AG04450 (cell line): Measurements from ENCODE around the gene KCNK18. TPM values are rescaled to one million over a fixed set of nuclear protein-coding genes. Genes with fewer than 3 reads are reported as not detected.

ENCODE experiments used
- CTCF ChIA-PET: fragments of 300-600, 350-600 bp; formaldehyde crosslinking; extraction: SDS; loops from one replicate; lab custom pipeline; 2022; ENCODE audit warnings: antibody characterized with exemption, inconsistent platforms; lab: Charles Lee
- POLR2A ChIA-PET: fragments of 350-600 bp; formaldehyde crosslinking; extraction: SDS; loops from one replicate; lab custom pipeline; 2021; ENCODE audit warnings: antibody characterized with exemption, inconsistent platforms; lab: Yijun Ruan, JAX
- DNase-seq: peaks from one replicate; pipeline ENCODE4 v3.0.0-alpha.2; 2011; ENCODE audit warnings: low read depth, low spot score
- H3K27ac ChIP-seq: one replicate; pipeline ENCODE4 v1.5.1; 2012; ENCODE audit warnings: low read depth, low read length, control low read depth
- H3K27me3 ChIP-seq: one replicate; pipeline ENCODE4 v1.6.0; 2012; ENCODE audit warnings: low read length; ENCODE audit not compliant: control insufficient read depth, insufficient read depth
- H3K4me3 ChIP-seq: 2 replicates; pipeline ENCODE4 v1.5.1; 2011; ENCODE audit warnings: mild to moderate bottlenecking, low read depth, low read length, control low read depth
- H3K9me3 ChIP-seq: 2 replicates; pipeline ENCODE4 v1.5.1; 2012; ENCODE audit warnings: low read length; ENCODE audit not compliant: control insufficient read depth, insufficient read depth
- CTCF ChIP-seq: IDR thresholded peaks from 2 replicates; pipeline ENCODE4 v1.5.1; 2011; ENCODE audit warnings: low read depth, low read length, control low read depth, inconsistent platforms
- polyA plus RNA-seq: library from polyadenylated mRNA; depleted of rRNA; stranded (reverse); fragments of >200 nt; gene quantifications from 2 replicates; pipeline ENCODE4 v1.2.3, GENCODE V29; 2011

Gene KCNK18
- polyA plus RNA-seq, 1 experiment = not detected

DNA sequence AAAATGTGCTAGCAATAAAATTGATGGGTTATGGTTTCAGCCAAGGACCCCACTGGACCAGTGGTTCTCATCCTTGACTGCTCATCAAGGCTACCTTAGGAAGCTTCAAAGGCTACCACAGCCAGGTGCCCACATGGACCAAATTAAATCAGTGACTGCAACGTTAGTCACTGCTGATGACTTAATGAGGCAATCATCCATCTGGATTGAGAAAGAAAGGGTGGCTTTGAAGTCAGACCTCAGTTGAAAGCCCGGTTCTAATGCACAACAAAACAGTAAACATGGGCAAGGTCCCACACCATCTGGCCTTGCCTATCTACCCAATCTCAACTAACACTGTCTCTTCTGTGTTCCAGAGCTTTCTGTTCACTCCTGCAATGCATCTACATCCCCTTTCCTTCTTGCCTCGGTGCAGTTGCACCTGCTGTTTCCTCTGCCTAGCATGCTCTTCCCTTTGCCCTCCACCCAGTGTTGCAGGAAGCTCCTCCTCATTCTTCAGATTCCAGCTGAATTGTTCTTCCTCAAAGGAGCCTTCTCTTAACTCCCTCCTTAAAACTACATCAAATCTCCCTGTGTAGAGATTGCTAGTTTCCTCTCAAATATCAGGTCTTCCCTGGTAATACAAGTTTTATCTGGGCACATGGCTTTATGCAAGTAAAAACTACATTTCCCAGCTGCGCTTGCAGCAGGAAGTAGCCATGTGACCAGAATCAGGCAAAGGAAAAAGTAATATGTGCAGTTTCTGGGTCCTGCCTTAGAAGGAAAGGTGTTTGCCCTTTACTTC, 10.3 kb upstream of the KCNK18 start:
- no peak overlapping the region for H3K27ac ChIP-seq
- H3K9me3 ChIP-seq = no peaks in the 10 kb centered on the region
- ChIA-PET POLR2A (no interaction called here), CTCF (interaction anchor here (0.7 to 1.7 kb wide), 3 partner anchors 12 to 395 kb away, joined by 3 to 12 read pairs (median 5); no protein-coding TSS in a partner anchor)
- no peak for DNase-seq
- TF ChIP-seq CTCF = no peak
- H3K4me3 ChIP-seq = no peak overlapping the region
- no peaks in the 10 kb centered on the region for H3K27me3 ChIP-seq

GRCh38 chr10:117188371-117188770, 8.9 kb upstream of the KCNK18 start:
- no peak overlapping the region for H3K4me3 ChIP-seq
- DNase-seq = no peak
- no peaks in the 10 kb centered on the region for H3K27me3 ChIP-seq
- TF ChIP-seq CTCF = no peak
- ChIA-PET POLR2A (no interaction called here), CTCF (no interaction called here)
- H3K9me3 ChIP-seq = no peaks in the 10 kb centered on the region
- no peak overlapping the region for H3K27ac ChIP-seq

DNA sequence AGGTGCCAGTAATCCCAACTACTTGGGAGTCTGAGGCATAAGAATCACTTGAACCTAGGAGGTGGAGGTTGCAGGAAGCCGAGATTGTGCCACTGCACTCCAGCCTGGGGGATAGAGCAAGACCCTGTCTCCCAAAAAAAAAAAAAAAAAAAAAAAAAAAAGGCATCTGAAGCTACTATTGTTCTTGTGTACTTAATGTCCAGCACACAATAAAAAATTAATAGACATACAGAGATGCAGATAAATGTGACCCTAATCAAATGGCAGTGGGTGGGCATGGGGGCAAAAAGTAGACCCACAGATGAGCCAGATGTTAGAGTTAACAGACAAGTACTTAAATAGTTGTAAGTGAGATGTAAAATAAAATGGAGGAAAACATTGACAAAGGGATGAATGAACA, 7.7 kb upstream of the KCNK18 start:
- Histone ChIP-seq H3K4me3 (no peak overlapping the region), H3K27ac (no peak overlapping the region), H3K27me3 (no peaks in the 10 kb centered on the region), H3K9me3 (no peaks in the 10 kb centered on the region)
- DNase-seq = no peak
- no peak for TF ChIP-seq CTCF
- ChIA-PET POLR2A (no interaction called here), CTCF (no interaction called here)

DNA sequence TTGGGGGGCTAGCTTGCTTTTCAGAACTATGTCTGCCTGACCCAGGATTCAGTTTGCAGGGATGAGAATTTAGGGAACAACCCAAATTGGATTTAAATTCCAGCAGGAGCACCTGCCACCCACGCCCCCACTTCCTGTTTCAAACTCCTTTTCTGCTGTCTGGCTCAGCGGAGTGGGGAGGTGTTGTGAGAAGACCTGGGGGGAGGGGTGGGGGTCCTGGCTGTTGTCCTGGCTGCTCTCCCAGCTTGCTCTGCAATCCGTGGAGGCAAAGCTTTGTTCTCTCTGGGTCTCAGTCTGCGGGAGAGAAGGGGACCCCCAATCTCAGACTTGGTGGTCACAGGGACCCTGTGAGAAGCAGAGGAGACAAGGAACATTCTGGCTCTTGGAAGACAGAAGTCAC, 799 bp downstream of the KCNK18 start:
- Histone ChIP-seq H3K9me3 (no peaks in the 10 kb centered on the region), H3K4me3 (no peak overlapping the region), H3K27ac (no peak overlapping the region), H3K27me3 (no peaks in the 10 kb centered on the region)
- ChIA-PET POLR2A (no interaction called here), CTCF (interaction anchor here (1.0 to 1.5 kb wide), 2 partner anchors 18 to 23 kb away, joined by 3 to 4 read pairs; no protein-coding TSS in a partner anchor)
- TF ChIP-seq CTCF = no peak
- no peak for DNase-seq

DNA sequence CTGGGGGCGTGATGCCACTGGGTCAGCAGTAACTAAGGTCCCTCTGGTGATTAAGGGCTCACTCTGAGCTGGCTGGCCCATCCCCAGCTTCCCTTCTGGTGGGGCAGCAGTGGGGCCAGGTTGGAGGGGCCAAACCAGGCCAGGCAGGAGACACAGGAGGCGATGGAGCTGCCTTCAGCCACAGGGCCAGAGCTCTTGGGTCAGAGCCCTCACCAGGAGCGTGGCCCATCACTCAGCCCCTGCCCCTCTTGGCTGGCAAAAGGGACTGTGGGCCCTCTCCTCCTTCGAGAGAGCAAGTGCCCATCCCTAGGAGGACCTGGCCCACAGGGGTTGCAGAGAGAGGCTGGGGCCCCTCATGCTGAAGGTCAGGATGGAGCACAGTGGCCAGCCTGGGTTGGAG, 4.5 kb downstream of the KCNK18 start:
- no peak overlapping the region for H3K4me3 ChIP-seq
- H3K27me3 ChIP-seq = no peaks in the 10 kb centered on the region
- DNase-seq = no peak
- no peak overlapping the region for H3K27ac ChIP-seq
- POLR2A ChIA-PET = no interaction called here
- no peak for TF ChIP-seq CTCF
- CTCF ChIA-PET = no interaction called here
- H3K9me3 ChIP-seq = no peaks in the 10 kb centered on the region
